Erythroblast (primary cell): ENCODE results near the gene MAD1L1.

Experiments used
- DNase-seq, 2 experiments: peaks; one replicate each; lab custom pipeline; 2025; lab: John Stamatoyannopoulos, UW
- GATA1 ChIP-seq: IDR thresholded peaks from 2 replicates; pipeline ENCODE4 v1.6.1; 2011; ENCODE audit warnings: low read depth, mild to moderate bottlenecking, control low read depth, low read length, moderate library complexity
- POLR2A ChIP-seq: IDR thresholded peaks from 2 replicates; pipeline ENCODE4 v1.6.1; 2011; ENCODE audit warnings: mild to moderate bottlenecking, low read length

Gene MAD1L1

DNA sequence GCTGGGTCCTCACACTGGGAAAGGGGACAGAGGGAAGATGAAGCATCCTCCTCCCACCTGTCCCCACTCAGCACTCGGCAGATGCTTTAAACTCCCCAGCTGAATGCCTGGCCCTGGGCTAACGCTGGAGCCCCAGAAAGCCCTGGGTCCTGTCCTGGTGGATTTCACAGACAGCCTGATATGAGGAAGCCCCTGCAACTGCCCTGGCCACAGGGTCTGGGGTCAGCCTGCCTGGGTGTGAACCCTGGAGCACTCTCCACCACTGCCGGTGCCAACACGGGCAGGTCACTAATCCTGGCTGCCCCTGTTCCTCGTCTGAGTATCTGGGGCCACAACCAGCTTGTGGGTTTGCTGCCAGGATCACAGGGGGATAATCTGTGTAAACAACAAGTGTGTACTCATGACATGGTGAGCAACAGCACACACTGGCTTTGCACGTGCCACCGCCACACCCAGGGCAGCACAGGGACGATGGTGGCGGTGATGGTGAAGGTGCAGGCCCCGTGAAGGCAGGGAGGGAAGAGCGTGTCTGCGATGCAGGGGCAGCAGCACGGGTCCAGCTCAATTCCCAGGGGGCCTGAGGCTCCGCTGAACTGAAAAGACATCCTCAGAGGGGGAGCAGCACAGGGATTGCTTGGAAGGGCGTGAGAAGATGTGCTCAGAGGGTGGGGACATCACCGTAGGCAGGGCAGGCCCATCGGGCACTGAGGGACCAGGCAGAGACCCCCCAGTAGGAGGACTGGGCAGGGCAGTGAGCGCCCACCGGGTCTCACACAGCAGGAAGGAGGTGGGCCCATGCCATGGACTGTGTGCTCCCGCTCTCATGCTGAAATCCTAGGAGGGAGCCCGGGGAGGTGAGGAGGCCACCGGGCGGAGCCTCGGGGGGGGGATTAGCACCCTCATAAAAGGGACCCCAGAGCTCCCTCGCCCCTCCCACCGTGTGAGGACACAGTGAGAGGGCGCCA, 238.7 kb downstream of the MAD1L1 start:
- TF ChIP-seq GATA1, result no peak

GRCh38 chr7:1993031-1993695, 239.6 kb downstream of the MAD1L1 start:
- TF ChIP-seq GATA1 (no peak), POLR2A (no peak)
- no peak for DNase-seq

More for the DNA sequence above, 238.7 kb downstream of the MAD1L1 start:
- no peak for DNase-seq

DNA sequence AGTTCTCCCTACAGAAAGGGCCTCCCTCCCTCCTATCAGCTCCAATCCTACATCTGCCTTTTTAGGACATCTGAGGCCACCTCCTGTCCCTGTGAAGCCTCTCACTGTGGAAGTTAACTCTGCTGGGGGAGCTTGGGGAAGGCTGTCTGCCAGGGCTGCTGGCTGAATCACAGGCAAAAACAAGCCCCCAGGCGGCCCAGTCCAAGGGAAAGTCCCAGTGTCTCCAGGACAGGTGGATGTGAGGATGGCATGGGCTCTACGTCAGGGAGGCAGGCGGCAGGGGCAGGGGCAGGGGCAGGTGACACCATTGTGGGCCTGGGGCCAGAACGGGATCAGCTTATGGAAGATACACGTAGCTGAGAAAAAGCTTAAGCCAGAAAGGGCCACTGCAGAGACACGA, 240.2 kb downstream of the MAD1L1 start:
- TF ChIP-seq GATA1 (no peak), POLR2A (no peak)

DNA sequence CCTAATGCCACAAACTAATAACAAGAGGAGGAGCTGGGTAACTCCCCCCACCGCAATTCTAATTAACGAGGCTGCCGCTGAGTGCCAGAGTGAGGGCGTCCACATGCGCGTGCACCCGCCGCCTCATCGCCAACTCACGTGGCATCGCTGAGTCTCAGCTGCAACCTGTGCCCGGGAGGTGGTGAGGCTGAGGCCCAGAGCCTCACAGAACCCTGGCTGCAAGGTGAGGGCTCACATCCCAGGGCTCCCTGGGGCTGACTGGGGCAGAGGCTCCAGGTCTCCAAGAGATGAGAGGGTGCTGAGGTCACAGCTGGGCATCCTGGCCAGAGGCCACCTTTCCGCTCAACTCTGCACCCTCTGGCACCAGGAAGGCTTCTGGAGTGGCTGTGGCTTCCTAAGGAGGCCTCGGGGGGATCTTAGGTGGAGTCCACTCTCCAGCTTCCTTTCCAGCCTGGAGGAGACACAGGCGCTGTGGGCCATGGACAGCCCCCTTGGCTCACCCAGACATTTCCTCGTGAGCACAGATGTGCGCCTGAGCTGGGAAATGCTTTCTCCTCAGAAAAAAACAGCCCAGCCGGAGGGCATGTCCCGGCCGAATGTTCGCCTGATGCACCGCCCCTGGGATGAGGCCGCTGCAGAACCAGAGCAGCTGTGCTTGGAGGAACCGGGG, 242.6 kb downstream of the MAD1L1 start:
- no peak for DNase-seq
- no peak for TF ChIP-seq GATA1
- TF ChIP-seq POLR2A, result no peak

More for the DNA sequence above, 240.2 kb downstream of the MAD1L1 start:
- DNase-seq, result no peak

DNA sequence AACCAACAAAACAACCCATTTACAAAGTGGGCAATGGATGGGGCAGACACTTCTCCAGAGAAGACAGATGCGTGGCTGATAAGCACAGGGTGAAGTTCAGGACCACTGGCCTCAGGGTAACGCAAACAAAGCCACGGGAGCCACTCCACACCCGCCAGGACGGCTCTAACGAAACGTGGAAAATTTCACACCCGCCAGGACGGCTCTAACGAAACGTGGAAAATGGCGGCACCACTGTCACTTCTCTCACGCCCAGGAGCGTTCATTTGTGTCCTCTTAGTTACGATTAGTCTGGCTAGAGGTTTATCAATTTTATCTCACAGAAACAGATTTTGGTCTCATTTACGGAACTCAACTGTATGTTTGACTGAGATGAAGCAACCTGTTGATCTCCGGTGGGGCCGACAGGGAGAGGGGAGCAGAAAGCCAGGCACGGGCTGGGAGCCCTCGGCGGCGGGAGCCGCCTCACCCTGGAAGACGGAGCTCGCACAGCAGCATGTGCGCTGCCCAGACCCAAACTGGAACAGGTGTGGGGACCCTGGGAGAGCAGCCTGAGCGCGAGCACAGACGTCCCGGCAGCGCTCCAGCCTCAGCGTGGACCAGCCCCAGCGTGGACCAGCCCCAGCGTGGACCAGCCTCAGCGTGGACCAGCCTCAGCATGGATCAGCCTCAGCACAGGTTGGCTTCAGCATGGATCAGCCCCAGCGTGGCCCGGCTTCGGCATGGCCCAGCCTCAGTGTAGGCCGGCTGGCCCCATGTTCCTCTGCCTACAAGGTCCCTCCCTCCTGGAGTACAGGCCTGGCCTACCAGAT, 243.5 kb downstream of the MAD1L1 start:
- no peak for DNase-seq
- TF ChIP-seq POLR2A (no peak), GATA1 (no peak)

- DNase-seq, result no peak
- TF ChIP-seq GATA1 (no peak), POLR2A (no peak)
Measured at GRCh38 chr7:1988533-1988930, 244.2 kb downstream of the MAD1L1 start.

GRCh38 chr7:1987591-1988532, 244.9 kb downstream of the MAD1L1 start:
- TF ChIP-seq POLR2A, result no peak
- no peak for DNase-seq

DNA sequence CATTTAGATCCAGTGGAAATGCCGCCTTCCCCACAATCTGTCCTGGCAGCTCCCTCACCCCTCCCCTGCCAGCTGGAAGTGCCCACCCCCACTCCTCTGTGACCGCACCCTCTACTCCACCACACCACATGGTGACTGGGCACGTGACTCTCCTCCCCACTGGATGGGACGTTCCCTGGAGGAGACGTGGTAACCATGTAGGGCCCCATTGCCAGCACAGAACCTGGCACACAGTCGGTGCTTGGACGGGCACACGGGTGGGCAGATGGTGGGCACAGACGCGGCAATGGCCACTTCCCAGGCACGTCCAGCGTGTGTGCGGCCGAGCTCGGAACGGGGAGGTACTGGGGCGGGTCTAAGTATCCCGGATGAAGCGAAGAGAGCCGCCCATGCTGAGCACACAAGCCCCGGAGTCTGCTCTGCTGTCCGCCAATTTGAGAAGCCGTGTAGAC, 245.6 kb downstream of the MAD1L1 start:
- no peak for TF ChIP-seq POLR2A
- TF ChIP-seq GATA1, result no peak
- no peak for DNase-seq

- no peak for DNase-seq
- TF ChIP-seq GATA1 (no peak), POLR2A (no peak)
Measured at GRCh38 chr7:1986366-1987083, 246.2 kb downstream of the MAD1L1 start.

DNA sequence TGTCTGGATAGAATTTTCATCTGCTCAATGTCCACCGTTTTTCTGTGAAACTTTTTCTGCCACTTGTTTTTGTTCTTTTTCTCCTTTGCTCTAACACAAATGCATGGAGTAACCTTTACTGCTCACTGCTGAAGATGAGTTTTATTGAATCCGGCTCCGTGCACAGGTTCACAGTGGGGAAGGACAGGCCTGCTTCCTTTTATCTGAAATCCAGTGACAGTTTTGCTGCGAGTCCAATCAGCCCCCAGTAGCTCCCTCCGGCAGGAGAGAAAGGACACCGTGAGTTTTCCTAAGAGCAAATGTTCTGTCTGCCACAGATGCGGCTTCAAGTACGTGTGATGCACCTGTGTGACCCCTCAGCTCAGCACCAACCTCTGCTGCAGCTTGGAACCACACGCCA, 246.8 kb downstream of the MAD1L1 start:
- TF ChIP-seq POLR2A (no peak), GATA1 (no peak)
- no peak for DNase-seq

DNA sequence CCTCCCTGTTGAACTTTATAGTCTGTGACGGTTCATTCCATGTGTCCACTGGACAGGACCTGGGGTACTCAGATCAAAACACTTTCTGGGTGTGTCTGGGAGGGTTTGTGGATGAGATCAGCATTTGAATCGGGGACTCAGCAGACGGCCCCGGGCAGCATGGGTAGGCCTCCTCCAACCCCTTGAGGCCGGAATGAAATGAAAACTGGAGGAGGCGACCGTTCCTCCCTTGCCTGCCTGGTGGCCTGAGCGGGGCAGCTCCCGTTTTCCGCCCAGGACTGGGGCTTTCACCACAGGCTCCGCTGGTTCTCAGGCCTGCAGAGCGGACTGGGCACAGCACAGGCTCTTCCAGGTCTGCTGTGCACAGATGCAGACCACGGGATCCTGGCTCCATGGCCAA, 247.7 kb downstream of the MAD1L1 start:
- DNase-seq, result no peak
- TF ChIP-seq POLR2A (no peak), GATA1 (no peak)
